DMS79 (cell line): ENCODE results near the gene SPTY2D1.
"Not testable (repeated sequence)": the region's sequence is repeated elsewhere in the genome, so short reads cannot be mapped to it uniquely, and the experiment has no call there.

ENCODE experiments used
- DNase-seq: peaks from one replicate; lab custom pipeline; 2025; lab: John Stamatoyannopoulos, UW

Gene SPTY2D1

GRCh38 chr11:18634140-18635032, at the start of gene SPTY2D1:
Gene SPTY2D1 (minus strand): TSS chr11:18634342. CDS start chr11:18634257, 85 bp downstream.
- peak; percentile 98 for DNase-seq

- no peak for DNase-seq
Observed at GRCh38 chr11:18682466-18682865, 48.3 kb upstream of the SPTY2D1 start.

- not testable (repeated sequence) for DNase-seq
Observed at GRCh38 chr11:18681949-18682348, 47.8 kb upstream of the SPTY2D1 start.

GRCh38 chr11:18677560-18677959, 43.4 kb upstream of the SPTY2D1 start:
- no peak for DNase-seq

GRCh38 chr11:18676803-18677202, 42.7 kb upstream of the SPTY2D1 start:
- DNase-seq = no peak

- peak; percentile 19 for DNase-seq
Observed at GRCh38 chr11:18672209-18672608, 38.1 kb upstream of the SPTY2D1 start.

GRCh38 chr11:18671246-18671645, 37.1 kb upstream of the SPTY2D1 start:
- DNase-seq = no peak

- peak; percentile 3 for DNase-seq
Observed at GRCh38 chr11:18669711-18670110, 35.6 kb upstream of the SPTY2D1 start.

GRCh38 chr11:18669219-18669596, 35.1 kb upstream of the SPTY2D1 start:
- no peak for DNase-seq

- no peak for DNase-seq
Observed at GRCh38 chr11:18668131-18668530, 34.0 kb upstream of the SPTY2D1 start.

GRCh38 chr11:18665353-18665872, 31.3 kb upstream of the SPTY2D1 start:
- not testable (repeated sequence) for DNase-seq

GRCh38 chr11:18657673-18658072, 23.5 kb upstream of the SPTY2D1 start:
- no peak for DNase-seq

GRCh38 chr11:18650859-18651557, 16.9 kb upstream of the SPTY2D1 start:
- DNase-seq = no peak

- DNase-seq = no peak
Observed at GRCh38 chr11:18650353-18650752, 16.2 kb upstream of the SPTY2D1 start.

- DNase-seq = not testable (repeated sequence)
Observed at GRCh38 chr11:18643034-18643433, 8.9 kb upstream of the SPTY2D1 start.

- DNase-seq = no peak
Observed at GRCh38 chr11:18641677-18642076, 7.5 kb upstream of the SPTY2D1 start.

GRCh38 chr11:18633256-18634139, 644 bp downstream of the SPTY2D1 start:
- no peak for DNase-seq

GRCh38 chr11:18632841-18633240, 1.3 kb downstream of the SPTY2D1 start:
- no peak for DNase-seq

- no peak for DNase-seq
Observed at GRCh38 chr11:18624161-18624560, 10.0 kb downstream of the SPTY2D1 start.

- DNase-seq = no peak
Observed at GRCh38 chr11:18623707-18624106, 10.4 kb downstream of the SPTY2D1 start.

- DNase-seq = no peak
Observed at GRCh38 chr11:18618342-18619025, 15.7 kb downstream of the SPTY2D1 start.
